Right ventricle myocardium superior (tissue), 1 donor: ENCODE measurements around the gene CCDC50. TPM values are rescaled to one million over a fixed set of nuclear protein-coding genes. Genes with fewer than 3 reads are reported as not detected.

Source experiments
- ATAC-seq: fragments of 200-7000 bp; cut with Tn5 transposase; one replicate; pipeline ENCODE4 v1.9.1; 2020; ENCODE audit warnings: mild to moderate bottlenecking; ENCODE audit not compliant: poor library complexity
- DNase-seq: peaks from one replicate; pipeline ENCODE4 v3.0.0-alpha.2; 2020
- intact Hi-C: fragments of 100-400 bp; cut with DNase I; formaldehyde crosslinking; loops from one replicate; pipeline ENCODE4 v1.11.2; 2022
- total RNA-seq: library from RNA; stranded (reverse); fragmentation: NEBNext Ultra II Directional; extraction: Animal tissue kit (Norgen Biotek cat#: 25700); gene quantifications from one replicate; pipeline ENCODE4 v1.2.1, GENCODE V29; 2021
- donor health status: DM: no; HTN: yes; CAD: no; lungs with severe emphysema.

CCDC50 gene
- total RNA-seq, 1 donor from 2014 or later = 50.8 TPM

DNA sequence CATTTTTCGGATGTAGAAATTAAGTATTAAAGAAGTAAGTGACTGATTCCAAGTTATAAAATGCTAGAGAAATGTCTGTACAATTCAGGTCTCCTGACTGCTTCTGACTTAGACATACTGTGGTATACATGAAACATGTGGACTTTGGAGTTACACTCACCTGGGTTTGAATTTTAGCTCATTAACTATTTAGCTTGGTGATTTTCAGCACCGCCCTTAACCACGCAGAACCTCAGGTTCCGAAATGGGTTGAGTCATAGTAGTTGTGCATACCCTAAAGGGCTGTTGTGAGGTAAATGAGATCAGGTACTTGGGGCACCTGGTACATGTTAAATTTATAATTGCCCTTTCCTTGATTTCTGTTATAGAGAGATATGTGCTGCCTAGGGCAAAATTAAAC is 34.0 kb downstream of the CCDC50 start:
- intact Hi-C loops = no loop called here
- no peak for ATAC-seq
- no peak for DNase-seq

DNA sequence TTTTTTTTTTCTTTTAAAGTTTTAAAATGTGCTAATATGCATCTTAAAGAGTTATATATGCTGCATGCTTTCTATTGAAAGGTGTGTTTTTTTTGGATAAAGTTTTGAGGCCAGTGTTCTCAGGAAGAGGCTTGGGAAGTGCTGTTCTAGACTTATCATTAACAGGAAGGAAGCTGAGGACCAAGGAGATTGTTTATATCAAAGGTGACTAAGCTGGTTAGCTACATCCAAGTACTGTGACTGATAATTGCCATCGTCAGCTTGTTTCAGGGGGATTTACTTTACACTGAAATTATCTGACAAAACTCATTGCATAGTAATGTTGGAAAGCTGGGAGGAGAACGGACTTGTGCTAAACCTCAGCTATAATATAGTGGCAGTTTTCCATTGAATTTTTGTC is 37.5 kb downstream of the CCDC50 start:
- no peak for ATAC-seq
- DNase-seq = no peak
- intact Hi-C loops = no loop called here

DNA sequence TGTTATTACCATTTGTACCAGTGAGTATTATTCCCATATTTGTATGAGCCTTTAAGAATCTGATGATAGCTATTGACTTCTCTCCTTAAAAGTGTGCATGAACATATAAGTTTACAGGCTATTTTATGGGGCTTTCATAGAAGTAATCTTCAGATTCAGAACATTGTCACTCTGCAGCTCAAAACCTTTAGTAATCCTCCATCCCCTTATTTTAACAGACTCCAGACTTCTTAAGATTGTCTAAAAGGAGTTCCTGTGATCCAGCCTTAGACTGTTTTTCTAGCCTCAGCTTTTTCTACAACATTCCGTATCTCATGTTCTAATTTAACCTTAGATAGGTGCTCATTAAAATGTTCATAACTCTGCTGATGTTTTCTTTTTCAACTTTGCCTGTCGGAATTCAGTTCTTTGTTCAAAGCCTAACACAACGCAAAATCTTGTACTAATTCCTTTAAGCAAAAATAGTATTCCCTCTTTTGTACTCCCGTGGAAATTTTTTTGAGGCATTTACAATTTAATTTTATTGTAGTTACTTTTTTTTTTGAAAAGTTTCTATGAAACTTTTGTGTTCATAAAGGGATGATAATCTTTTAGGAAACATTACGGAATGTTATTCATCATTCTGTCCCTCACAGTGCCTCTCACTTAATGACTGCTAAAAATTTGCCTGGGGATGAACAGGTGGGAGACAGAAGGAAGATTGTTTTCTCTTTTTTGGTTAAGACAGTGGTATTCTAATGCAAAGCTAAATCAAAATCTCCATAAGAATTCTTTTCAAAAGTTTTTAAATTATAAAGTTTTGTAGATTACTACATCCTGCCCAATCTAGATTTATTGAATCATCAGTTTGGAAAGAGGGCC is 39.8 kb downstream of the CCDC50 start:
- DNase-seq = no peak
- ATAC-seq = peak; percentile 26
- intact Hi-C loops = no loop called here

GRCh38 chr3:191369616-191370010 is 40.4 kb downstream of the CCDC50 start:
- peak; percentile 77 for ATAC-seq
- no peak for DNase-seq

GRCh38 chr3:191372122-191372521 is 42.9 kb downstream of the CCDC50 start:
- DNase-seq (no peak), ATAC-seq (no peak)
- intact Hi-C loops = no loop called here

More at GRCh38 chr3:191369616-191370010, 40.4 kb downstream of the CCDC50 start:
- intact Hi-C loops = no loop called here

- DNase-seq = no peak
- intact Hi-C loops = no loop called here
- ATAC-seq = no peak
Measured at GRCh38 chr3:191373327-191373726, 44.1 kb downstream of the CCDC50 start.

DNA sequence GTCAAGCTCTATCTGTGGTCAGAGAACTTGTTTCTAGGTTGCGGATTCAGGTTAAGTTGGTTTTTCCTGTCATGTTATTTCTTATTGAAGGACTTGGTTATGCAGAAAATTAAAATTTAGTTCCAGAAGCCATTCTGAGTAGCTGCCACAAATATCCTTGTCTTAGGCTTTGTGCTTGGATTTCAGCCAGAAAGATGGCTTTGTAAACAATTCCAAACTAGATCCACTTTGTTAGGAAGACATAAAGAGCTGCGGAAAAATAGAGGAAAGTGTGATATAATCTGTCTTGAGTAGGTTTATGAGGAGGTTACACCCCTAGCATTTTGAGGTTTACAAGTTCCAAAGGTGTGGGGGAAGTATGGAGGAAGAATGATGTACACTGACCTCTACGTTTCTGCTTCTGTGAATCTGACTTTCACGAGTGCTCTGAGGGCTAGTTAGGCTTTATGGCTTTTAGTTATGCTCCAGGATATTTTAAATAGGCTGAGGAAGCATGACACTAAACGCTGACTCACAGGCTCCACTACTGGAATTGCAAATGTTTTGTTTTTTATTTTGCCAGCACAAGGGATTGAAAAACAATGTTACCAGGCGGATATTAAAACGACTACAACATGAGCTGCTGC is 47.4 kb downstream of the CCDC50 start:
- intact Hi-C loops = no loop called here
- peak; percentile 46 for ATAC-seq
- no peak for DNase-seq

DNA sequence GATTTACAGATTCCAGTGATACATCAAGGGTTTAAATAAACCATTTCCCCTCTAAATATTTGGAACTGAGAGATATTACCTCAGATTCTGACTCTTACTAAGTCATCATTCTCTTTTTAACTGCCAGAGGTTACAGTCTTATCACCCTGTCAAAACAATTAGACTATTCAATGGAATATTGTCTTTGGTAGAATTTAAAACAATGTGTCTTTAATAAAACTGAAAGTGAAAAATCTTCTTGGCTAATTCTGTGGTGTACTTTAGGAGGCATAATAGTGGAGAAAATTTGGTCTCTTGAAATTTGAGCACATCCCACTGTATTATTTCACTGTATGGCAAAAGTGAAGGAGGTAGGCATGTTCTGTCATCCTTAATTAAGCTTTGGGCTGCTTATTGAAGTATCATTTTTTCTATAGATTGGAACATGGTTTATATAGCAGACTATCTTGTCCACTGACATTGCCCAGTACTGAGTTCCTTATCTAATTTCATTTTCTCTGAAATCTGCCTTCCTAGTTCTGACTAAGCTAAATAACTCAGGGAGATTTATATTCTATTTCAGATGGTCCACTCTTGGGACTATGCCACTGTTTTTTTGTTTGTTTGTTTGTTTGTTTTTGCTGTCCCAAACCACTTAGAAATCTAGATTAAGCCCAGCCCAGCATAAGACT is 49.1 kb downstream of the CCDC50 start:
- DNase-seq = no peak
- peak; percentile 16 for ATAC-seq
- intact Hi-C loops = no loop called here

DNA sequence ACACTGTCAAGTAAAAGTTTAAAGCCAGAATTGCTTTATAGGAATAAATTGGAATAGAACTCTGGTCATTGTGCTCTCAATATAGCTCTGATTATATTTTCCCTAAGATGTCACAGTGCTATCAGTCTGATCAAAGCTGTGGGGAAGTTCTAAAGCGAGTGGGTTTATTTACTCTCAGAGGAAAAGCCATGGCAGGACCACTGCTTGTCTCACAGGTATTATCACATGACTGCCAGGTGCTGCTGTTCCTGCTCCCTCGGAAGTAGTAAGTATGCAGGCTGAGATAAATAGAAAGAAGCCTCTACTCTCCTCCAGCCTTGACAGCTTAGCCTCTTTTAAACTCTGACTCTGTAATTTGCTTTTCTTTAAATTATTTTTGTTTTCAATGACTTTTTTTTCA is 50.3 kb downstream of the CCDC50 start:
- intact Hi-C loops = no loop called here
- ATAC-seq = no peak
- no peak for DNase-seq

DNA sequence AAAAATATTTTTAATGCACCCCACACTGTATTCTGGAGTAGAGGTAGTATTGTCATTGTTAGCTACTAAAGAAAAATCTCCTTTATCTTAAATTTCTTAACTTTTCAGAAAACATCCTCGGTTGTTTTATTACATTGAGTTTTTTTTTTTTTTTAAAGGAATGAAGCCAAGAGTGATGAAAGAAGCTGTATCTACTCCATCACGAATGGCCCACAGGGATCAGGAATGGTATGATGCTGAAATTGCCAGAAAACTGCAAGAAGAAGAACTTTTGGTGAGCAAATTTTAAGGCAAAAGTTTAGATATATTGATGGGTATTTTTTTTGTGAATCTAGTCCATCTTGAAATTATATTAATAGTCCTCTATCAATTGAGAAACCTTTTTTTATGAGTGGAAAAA is 50.8 kb downstream of the CCDC50 start:
- no peak for DNase-seq
- intact Hi-C loops = no loop called here
- peak; percentile 30 for ATAC-seq

DNA sequence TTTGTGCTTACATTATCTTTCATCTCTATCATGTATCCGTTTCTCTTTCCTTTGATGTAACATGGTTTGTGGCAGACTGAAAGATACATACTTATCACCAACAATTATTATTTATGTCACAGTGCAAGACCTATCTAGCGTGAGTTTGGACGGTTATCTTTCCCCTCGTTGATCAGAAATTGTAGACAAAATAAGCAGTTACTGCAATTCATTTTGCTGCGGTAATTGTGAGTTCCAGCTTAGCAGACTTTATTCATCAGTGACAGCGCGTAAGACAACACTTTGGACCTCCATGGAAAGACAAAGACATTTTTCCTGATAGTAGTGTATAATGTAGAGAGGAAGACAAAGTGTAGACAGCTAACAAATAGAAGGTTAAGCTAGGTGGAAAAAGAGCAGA is 52.1 kb downstream of the CCDC50 start:
- intact Hi-C loops = no loop called here
- DNase-seq = no peak
- no peak for ATAC-seq

DNA sequence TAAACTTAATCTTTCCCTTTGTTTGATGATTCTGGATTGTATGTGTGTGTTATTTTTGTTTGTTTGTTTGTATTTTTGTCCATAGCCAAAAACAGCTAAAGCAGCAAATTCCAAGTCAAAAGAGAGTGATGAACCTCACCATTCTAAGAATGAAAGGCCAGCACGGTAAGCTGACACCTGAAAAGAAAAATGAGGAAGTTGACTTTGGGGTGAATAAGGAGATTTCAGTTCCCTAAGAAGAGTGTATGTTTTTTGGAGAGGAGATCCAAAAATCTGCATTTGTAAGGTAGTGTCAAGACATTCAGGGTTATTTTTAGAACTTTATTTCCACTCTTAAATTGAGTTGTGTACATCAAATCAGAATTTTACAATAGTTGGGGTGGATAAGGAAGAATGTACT is 53.5 kb downstream of the CCDC50 start:
- intact Hi-C loops = no loop called here
- DNase-seq = no peak
- no peak for ATAC-seq

DNA sequence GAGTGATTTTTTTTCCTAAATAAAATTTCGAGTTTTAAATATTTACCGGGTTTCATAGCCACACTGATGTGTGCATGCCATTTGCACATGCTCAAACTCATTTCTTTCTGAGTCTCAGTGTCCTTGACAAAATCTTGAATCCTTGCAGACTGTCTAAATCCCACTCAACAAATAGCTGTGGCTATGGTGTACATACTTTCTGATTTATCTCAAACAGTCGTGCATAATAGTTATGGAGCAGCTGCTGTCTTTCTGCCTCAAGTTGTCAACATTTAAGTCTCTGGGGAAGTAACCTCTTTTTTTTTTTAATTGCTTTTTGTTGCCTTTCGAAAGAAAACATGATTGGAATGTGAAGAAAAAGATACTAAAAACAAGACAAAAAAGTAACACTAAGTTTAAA is 53.9 kb downstream of the CCDC50 start:
- intact Hi-C loops = no loop called here
- peak; percentile 68 for ATAC-seq
- DNase-seq = no peak

DNA sequence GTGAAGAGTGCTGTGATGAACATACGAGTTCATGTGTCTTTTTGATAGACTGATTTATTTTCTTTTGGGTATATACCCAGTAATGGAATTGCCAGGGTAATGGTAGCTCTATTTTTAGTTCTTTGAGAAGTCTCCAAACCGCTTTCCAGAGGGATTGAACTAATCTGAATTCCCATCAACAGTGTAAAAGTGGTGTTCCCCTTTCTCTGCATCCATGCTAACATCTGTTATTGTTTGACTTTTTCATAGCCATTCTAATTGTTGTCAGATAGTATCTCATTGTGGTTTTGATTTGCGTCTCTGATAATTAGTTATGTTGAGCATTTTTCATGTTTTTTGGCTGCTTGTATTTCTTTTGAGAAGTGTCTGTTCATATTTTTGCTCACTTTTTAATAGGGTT is 55.9 kb downstream of the CCDC50 start:
- intact Hi-C loops = no loop called here
- ATAC-seq (no peak), DNase-seq (no peak)

GRCh38 chr3:191387441-191388077 is 58.4 kb downstream of the CCDC50 start:
- no peak for DNase-seq
- intact Hi-C loops = no loop called here
- no peak for ATAC-seq

- ATAC-seq = no peak
Measured at GRCh38 chr3:191388823-191389222, 59.6 kb downstream of the CCDC50 start.

DNA sequence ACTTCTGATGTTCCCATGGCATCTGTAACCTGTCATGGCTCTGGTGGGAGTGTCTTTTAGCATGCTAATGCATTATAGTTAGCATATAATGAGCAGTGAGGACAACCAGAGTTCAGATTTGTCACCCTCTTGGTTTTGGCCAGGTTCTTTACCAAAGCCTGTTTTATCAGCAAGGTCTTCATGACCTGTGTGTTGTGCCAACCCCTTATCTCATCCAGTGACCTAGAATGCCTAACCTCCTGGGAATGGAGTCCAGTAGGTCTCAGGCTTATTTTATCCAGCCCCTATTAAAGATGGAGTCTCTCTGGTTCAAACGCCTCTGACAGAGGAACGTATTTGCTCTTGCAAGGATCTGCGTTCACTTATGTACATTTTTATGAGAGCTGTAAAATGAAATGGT is 61.4 kb downstream of the CCDC50 start:
- no peak for DNase-seq
- ATAC-seq = peak; percentile 78
- intact Hi-C loops = loop anchor here (10.0 kb wide), 1 partner anchor 146 kb away; no protein-coding TSS in a partner anchor

More at GRCh38 chr3:191388823-191389222, 59.6 kb downstream of the CCDC50 start:
- DNase-seq = no peak
- intact Hi-C loops = no loop called here

DNA sequence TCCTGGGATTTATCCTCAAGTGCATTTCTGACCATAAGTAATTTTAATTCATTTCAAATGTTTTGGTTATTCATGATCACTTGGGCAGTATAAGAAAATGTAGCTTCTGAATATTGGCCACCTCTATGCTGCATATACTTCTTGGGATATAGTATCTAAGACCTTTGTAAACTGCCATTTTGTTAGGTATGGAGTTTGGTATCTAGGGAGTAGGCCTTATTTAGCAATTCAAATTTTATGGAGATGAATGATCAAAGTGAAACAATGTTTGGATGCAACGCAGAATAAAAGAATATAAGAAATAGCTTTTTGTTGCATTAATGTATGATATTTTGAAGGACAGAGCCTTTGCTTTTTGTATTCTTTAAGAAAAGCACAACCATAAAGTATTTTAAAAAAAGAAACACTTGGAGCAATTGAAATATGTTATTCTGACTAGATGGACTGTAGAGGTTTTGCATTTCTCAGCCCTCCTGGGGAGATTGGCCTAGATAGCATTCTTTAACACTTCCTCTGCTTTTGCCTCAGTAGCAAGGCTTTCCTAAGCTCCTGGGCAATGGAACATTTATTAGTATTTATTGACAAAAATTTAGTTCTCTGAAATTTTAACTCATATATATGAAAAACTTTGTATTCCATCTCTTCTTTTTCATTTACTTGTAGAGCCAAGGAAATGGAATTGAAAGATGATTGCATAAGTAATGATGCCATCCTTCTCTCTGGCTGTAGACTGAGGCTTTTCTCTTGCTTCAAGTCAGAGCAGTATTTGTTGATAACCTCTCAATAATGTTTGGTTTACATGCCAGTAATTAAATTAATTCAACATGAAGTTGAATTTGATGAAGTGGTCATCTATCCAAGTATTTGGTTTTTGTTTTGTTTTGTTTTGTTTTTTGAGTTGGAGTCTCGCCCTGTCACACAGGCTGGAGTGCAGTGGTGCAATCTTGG is 62.9 kb downstream of the CCDC50 start:
- DNase-seq (no peak), ATAC-seq (no peak)
- intact Hi-C loops = loop anchor here (10.0 kb wide), 1 partner anchor 147 kb away; no protein-coding TSS in a partner anchor
